BE2C (cell line): ENCODE results near the gene ARFIP2.

Source experiments
- DNase-seq: peaks from one replicate; pipeline ENCODE4 v3.0.0-alpha.2; 2020
- H3K27me3 ChIP-seq: fragments of 250-450 bp; sonication (Bioruptor Pico); 2 replicates; pipeline ENCODE4 v1.5.1; 2020; ENCODE audit warnings: mild to moderate bottlenecking
- H3K36me3 ChIP-seq: fragments of 250-450 bp; sonication (Bioruptor Pico); 2 replicates; pipeline ENCODE4 v1.5.1; 2020; ENCODE audit warnings: mild to moderate bottlenecking
- H3K4me1 ChIP-seq: fragments of 250-450 bp; sonication (Bioruptor Pico); 2 replicates; pipeline ENCODE4 v1.5.1; 2020
- H3K4me3 ChIP-seq: 2 replicates; pipeline ENCODE4 v1.5.1; 2011; ENCODE audit warnings: low read depth, low read length
- H3K9me3 ChIP-seq: fragments of 250-450 bp; sonication (Bioruptor Pico); 2 replicates; pipeline ENCODE4 v1.5.1; 2020
- TF ChIP-seq, protein P1 (sequence below): IDR thresholded peaks from 2 replicates; pipeline ENCODE4 v1.5.1; 2012; ENCODE audit warnings: mild to moderate bottlenecking, low read depth, low read length

Gene ARFIP2

DNA sequence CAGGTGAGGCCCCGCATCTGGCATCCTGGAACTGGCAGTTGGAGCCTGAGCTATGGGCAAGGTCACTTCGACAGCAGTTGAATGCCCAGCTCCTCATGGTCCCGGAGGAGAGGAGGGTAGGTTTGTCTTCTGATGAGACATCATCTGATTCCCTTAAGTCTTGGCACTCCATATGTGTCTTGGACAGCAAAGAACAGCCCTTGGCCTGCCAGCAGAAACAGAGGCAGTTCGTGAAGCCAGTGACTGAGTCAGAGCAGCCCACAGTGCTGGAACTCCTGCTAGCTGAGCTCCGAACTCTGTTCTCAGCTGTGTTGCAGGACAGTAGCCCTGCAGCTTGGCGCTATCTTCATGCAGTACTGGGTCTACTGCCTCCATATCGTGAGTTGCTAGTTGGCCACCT lies 17.0 kb upstream of the ARFIP2 start:
- no peaks in the 10 kb centered on the region for H3K36me3 ChIP-seq

DNA sequence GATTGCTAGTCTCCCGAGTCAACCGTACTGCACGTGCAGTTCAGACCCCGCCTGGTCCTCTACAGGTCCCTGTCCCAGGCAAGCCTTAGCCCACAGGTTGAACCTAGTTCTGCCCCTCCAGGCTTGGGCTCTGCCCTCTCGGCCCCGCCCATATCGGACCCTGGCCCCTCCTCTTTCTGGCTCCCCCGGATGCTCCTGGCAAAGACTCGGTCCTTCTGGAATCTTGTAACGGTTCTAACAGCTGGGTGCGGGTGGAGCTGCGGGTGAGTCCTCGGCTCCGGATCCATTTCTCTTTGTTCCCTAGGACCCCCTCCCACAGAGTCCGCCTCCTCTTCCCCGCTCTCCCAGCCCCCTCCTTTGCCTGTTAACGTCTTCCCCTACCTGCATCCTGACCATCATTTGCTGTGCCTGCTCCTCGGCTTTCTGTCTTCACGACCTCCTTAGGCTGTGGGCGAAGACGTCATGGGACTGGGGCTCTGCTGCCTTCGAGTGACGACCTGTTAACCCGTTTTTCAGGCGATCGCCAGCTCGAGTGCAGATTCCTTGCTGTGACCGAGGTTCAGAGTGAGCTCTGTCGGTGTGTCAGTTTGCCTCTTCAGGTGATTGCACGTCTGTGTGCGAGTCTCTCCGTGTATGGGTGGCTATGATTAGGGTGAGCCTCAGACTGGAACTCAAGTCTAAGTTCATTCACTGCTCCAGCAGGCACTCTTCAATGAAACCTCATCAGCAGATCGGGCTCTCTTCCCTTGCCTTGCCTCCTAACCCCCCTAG lies 16.1 kb upstream of the ARFIP2 start, which contains the start of gene DNHD1:
TSS of gene DNHD1 (plus strand) at position 212 of the 771 bp plus-strand sequence. CDS start 936 bp downstream, outside the sequence.
- DNase-seq = no peak
- Histone ChIP-seq H3K4me3 (no peak within 1 kb of the TSS), H3K27me3 (no peaks in the 10 kb centered on the region), H3K36me3 (no peaks in the 10 kb centered on the region), H3K4me1 (no peaks in the 10 kb centered on the region), H3K9me3 (no peaks in the 10 kb centered on the region)
- TF ChIP-seq, protein P1, sequence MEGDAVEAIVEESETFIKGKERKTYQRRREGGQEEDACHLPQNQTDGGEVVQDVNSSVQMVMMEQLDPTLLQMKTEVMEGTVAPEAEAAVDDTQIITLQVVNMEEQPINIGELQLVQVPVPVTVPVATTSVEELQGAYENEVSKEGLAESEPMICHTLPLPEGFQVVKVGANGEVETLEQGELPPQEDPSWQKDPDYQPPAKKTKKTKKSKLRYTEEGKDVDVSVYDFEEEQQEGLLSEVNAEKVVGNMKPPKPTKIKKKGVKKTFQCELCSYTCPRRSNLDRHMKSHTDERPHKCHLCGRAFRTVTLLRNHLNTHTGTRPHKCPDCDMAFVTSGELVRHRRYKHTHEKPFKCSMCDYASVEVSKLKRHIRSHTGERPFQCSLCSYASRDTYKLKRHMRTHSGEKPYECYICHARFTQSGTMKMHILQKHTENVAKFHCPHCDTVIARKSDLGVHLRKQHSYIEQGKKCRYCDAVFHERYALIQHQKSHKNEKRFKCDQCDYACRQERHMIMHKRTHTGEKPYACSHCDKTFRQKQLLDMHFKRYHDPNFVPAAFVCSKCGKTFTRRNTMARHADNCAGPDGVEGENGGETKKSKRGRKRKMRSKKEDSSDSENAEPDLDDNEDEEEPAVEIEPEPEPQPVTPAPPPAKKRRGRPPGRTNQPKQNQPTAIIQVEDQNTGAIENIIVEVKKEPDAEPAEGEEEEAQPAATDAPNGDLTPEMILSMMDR = no peak

More for the DNA sequence above, 17.0 kb upstream of the ARFIP2 start:
- Histone ChIP-seq H3K4me1 (no peaks in the 10 kb centered on the region), H3K9me3 (no peaks in the 10 kb centered on the region), H3K27me3 (no peaks in the 10 kb centered on the region), H3K4me3 (no peak overlapping the region)
- DNase-seq = no peak
- TF ChIP-seq, protein P1 = no peak

DNA sequence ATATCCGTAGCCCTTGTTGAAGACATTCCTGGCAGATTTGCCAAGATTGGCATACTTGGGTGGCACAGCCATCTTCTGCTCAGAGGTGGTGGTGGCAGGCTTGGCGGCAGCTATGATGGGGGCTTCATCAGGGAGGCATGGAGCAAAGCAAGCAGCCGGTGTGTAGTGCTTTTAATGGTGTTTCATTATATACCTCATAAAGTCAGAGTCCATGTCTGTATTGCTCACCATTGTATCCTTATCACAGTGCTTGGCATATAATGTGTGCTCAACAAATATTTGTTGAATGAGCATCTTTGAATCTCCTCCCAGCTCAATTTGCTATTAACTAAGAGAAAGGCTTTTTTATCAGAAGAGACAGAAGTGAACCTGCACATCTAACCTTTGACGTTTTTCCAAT lies 8.2 kb upstream of the ARFIP2 start:
- Histone ChIP-seq H3K27me3 (no peaks in the 10 kb centered on the region), H3K36me3 (no peaks in the 10 kb centered on the region; the same call in 1 of the 2 replicates)
- TF ChIP-seq, protein P1 = no peak

DNA sequence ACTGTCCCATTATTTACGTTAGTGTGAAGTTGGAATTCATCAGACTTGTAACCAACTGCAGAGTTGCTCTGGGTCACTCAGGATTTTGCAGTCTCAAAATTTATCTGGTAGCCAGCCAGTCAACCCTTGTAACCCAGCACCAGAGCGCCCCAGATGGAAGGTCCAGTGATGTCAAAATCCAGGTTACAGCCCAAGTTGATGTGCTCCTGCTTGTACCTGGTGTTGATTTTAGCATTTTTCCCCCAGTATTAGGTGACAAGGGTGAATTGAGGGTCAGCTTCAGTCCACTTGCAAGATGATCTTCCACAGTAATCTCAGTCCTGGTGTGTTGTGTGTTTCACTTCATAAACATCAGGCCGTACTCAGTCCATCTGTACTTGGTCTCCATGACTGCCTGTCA lies 7.7 kb upstream of the ARFIP2 start:
- no peak for DNase-seq
- H3K4me1 ChIP-seq = no peaks in the 10 kb centered on the region
- no peak overlapping the region for H3K4me3 ChIP-seq
- TF ChIP-seq, protein P1 = no peak
- no peaks in the 10 kb centered on the region for H3K9me3 ChIP-seq
- H3K36me3 ChIP-seq = no peaks in the 10 kb centered on the region; the same call in 1 of the 2 replicates
- H3K27me3 ChIP-seq = no peaks in the 10 kb centered on the region

More for the DNA sequence above, 8.2 kb upstream of the ARFIP2 start:
- H3K4me1 ChIP-seq = no peaks in the 10 kb centered on the region
- no peak overlapping the region for H3K4me3 ChIP-seq
- no peaks in the 10 kb centered on the region for H3K9me3 ChIP-seq
- DNase-seq = no peak

DNA sequence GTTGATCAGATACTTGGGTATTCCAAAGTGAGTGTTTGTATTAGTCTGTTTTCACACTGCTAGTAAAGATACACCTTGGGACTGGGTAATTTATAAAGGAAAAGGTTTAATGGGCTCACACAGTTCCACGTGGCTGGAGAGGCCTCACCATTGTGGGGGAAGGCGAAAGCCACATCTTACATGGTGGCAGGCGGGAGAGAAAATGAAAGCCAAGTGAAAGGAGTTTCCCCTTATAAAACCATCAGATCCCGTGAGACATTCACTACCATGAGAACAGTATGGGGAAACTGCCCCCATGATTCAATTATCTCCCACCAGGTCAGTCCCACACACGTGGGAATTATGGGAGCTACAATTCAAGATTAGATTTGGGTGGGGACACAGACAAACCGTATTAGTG lies 7.2 kb upstream of the ARFIP2 start:
- H3K36me3 ChIP-seq = no peaks in the 10 kb centered on the region; the same call in none of the 2 replicates
- no peaks in the 10 kb centered on the region for H3K9me3 ChIP-seq
- no peaks in the 10 kb centered on the region for H3K4me1 ChIP-seq
- no peak for DNase-seq
- no peaks in the 10 kb centered on the region for H3K27me3 ChIP-seq
- TF ChIP-seq, protein P1 = no peak
- no peak overlapping the region for H3K4me3 ChIP-seq

DNA sequence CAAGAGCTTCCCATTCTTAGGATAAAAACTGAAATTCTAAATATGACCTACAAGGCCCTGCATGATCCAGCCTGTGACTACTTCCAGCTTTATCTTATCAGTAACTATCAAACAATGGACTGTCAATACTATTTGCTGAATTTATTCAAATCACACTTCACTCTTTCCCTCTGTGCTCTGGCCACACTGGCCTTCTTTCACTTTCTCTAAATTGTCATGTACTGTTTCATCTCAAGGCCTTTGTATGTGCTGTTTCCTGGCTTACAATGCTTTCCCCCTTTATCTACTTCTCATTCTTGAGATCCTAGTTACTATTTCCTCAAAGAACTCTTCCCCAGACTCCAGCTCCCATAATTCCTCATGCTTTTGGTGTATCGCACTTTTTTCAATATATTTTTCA lies 5.8 kb upstream of the ARFIP2 start:
- DNase-seq = no peak
- H3K27me3 ChIP-seq = no peaks in the 10 kb centered on the region
- peaks cover 13% of the 10 kb centered on the region for H3K36me3 ChIP-seq
- TF ChIP-seq, protein P1 = no peak
- H3K4me1 ChIP-seq = no peaks in the 10 kb centered on the region
- H3K9me3 ChIP-seq = no peaks in the 10 kb centered on the region
- no peak overlapping the region for H3K4me3 ChIP-seq
